CD4-positive, CD25-positive, alpha-beta regulatory T cell (primary cell): ENCODE measurements around the gene TSPAN15. TPM values are rescaled to one million over a fixed set of nuclear protein-coding genes. Genes with fewer than 3 reads are reported as not detected.
A peak's percentile ranks its signal among the peaks of the same experiment; 100 is the strongest.

Source experiments
- ATAC-seq, 2 donors: fragments of 150-1000 bp; cut with Tn5 transposase; one replicate each; pipeline ENCODE4 v1.10.0; 2021; ENCODE audit warnings: low read depth in 2 of 2, moderate number of reproducible peaks in 2 of 2, moderate library complexity in 1 of 2
- DNase-seq, 3 donors: peaks; one replicate each; pipeline versions ENCODE4 v3.0.0 to v3.0.0-alpha.2; 2012 to 2022; ENCODE audit warnings: mixed read lengths in 1 of 3
- H3K27ac ChIP-seq: one replicate; pipeline ENCODE4 v1.7.0; 2013; ENCODE audit warnings: mild to moderate bottlenecking, low read length; ENCODE audit not compliant: insufficient read depth, poor library complexity, severe bottlenecking
- H3K27me3 ChIP-seq: one replicate; pipeline ENCODE4 v1.7.0; 2013; ENCODE audit warnings: low read length; ENCODE audit not compliant: control insufficient read depth, insufficient read depth
- H3K36me3 ChIP-seq: one replicate; pipeline ENCODE4 v1.7.0; 2013; ENCODE audit warnings: mild to moderate bottlenecking, low read length, moderate library complexity; ENCODE audit not compliant: control insufficient read depth, insufficient read depth
- H3K4me1 ChIP-seq: 2 replicates; pipeline ENCODE4 v1.7.0; 2013; ENCODE audit warnings: mild to moderate bottlenecking, low read length; ENCODE audit not compliant: insufficient read depth, control insufficient read depth, poor library complexity, severe bottlenecking
- H3K4me3 ChIP-seq: one replicate; pipeline ENCODE4 v1.7.0; 2013; ENCODE audit warnings: low read depth, mild to moderate bottlenecking, low read length, moderate library complexity
- H3K9me3 ChIP-seq, 2 experiments: 1 replicate in 1 of 2; 2 replicates in 1 of 2; pipeline ENCODE4 v1.7.0; 2013; ENCODE audit warnings: low read length in 2 of 2, mild to moderate bottlenecking in 1 of 2, moderate library complexity in 1 of 2; ENCODE audit not compliant: control insufficient read depth in 2 of 2
- H3K27ac Mint-ChIP-seq, 3 donors: one replicate each; pipeline ENCODE4 v1.8.0; 2020 to 2022; ENCODE audit warnings: mild to moderate bottlenecking in 3 of 3, mixed read lengths in 3 of 3, moderate library complexity in 2 of 3
- H3K27me3 Mint-ChIP-seq: one replicate; pipeline ENCODE4 v1.8.0; 2022; ENCODE audit warnings: mild to moderate bottlenecking, mixed read lengths
- H3K36me3 Mint-ChIP-seq: one replicate; pipeline ENCODE4 v1.8.0; 2020; ENCODE audit warnings: mixed read lengths
- H3K4me1 Mint-ChIP-seq, 4 donors: one replicate each; pipeline ENCODE4 v1.8.0; 2020 to 2022; ENCODE audit warnings: mixed read lengths in 4 of 4, mild to moderate bottlenecking in 1 of 4
- H3K4me3 Mint-ChIP-seq, 4 donors: one replicate each; pipeline ENCODE4 v1.8.0; 2020 to 2022; ENCODE audit warnings: mild to moderate bottlenecking in 4 of 4, mixed read lengths in 4 of 4, moderate library complexity in 3 of 4
- H3K9me3 Mint-ChIP-seq, 7 donors: one replicate each; pipeline ENCODE4 v1.8.0; 2020 to 2022; ENCODE audit warnings: mixed read lengths in 7 of 7, mild to moderate bottlenecking in 3 of 7, moderate library complexity in 2 of 7
- polyA plus RNA-seq, 4 donors: library from polyadenylated mRNA; unstranded; fragments of 300-500 nt; fragmentation: Illumina TruSeq; gene quantifications; one replicate each; pipeline ENCODE4 v1.2.3, GENCODE V29; 2021
- total RNA-seq: library from RNA; stranded (reverse); gene quantifications from one replicate; pipeline ENCODE4 v1.2.3, GENCODE V29; 2022

The TSPAN15 gene
- total and polyA plus RNA-seq, 5 donors from 2014 or later: 1.5 to 6.0 (median 3.4) TPM

DNA sequence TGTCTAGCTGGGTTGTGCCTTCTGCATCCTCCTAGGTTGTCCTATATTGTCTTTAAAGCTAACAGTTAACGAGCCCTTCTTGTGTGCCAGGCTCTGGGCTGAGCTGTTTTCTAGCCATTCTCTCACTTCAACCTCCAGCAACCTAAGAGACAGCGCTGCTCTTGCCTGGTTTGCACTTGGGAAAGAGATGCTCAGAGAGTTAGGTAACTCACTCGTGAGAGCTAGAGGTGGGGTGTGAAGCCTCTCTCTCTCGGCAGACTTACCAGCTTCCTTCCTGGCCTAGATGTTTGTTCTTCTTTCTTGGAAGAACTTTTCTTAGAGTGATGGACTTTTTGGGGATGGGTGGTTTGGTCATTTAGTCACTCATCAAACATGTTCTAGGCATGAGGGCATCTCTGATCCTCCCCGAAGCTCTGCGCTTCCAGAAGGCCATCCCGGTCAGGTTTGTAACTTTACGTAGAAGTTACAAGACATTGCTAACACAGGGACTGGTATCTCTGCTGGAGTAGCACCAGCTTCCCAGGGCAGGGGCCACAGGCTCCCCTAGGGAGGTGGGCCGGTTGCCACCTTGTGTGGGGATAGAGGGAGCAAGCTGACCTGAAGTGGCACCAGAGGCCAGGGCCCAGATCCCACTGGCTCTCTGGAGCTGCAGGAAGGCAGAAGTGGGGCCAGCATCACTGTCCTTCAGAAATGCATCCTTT, 14.3 kb downstream of the TSPAN15 start:
- no peaks in the 10 kb centered on the region for H3K27me3 Mint-ChIP-seq
- peaks cover 0 to 17% (median 5%) of the 10 kb centered on the region in 4 donors for H3K4me1 Mint-ChIP-seq
- H3K9me3 Mint-ChIP-seq: no peaks in the 10 kb centered on the region
- H3K36me3 Mint-ChIP-seq: peaks cover 4% of the 10 kb centered on the region
- no peaks in the 10 kb centered on the region for H3K36me3 ChIP-seq
- H3K4me3 Mint-ChIP-seq: peak overlapping the region in 1 of 4 donors; percentile 12
- no peaks in the 10 kb centered on the region for H3K4me1 ChIP-seq
- H3K27ac ChIP-seq: no peak overlapping the region
- DNase-seq (peak in 1 of 3 donors; percentile 68), ATAC-seq (peak in 1 of 2 donors; percentile 12)
- H3K4me3 ChIP-seq: no peak overlapping the region
- H3K27me3 ChIP-seq: no peaks in the 10 kb centered on the region
- peak overlapping the region; percentile 3 to 84 (median 48) for H3K27ac Mint-ChIP-seq
- H3K9me3 ChIP-seq: no peaks in the 10 kb centered on the region

DNA sequence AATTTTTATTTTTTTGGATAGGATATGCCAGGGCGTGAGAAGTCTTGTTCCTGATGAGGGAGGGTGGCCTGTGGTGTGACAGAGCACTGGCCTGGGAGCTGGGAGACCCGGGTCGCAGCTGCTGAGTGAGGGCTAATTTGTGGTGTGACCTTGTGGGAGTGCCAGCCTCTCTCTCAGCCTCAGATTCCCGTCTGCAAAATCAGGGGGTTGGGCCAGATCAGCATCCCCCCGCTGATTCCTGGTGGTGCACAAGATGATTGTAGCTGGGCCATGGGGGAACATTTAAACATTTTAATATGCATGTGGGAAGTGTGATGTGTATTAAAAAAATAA, 14.9 kb downstream of the TSPAN15 start:
- Mint-ChIP-seq H3K9me3 (no peaks in the 10 kb centered on the region), H3K4me1 (peaks cover 0 to 12% (median 4%) of the 10 kb centered on the region in 4 donors), H3K36me3 (no peaks in the 10 kb centered on the region), H3K4me3 (no peak overlapping the region), H3K27ac (peak overlapping the region in 1 of 3 donors; percentile 11), H3K27me3 (no peaks in the 10 kb centered on the region)
- H3K27me3 ChIP-seq: no peaks in the 10 kb centered on the region
- H3K4me1 ChIP-seq: no peaks in the 10 kb centered on the region
- no peak overlapping the region for H3K4me3 ChIP-seq
- DNase-seq: no peak
- H3K27ac ChIP-seq: no peak overlapping the region
- no peaks in the 10 kb centered on the region for H3K9me3 ChIP-seq
- no peaks in the 10 kb centered on the region for H3K36me3 ChIP-seq
- no peak for ATAC-seq

DNA sequence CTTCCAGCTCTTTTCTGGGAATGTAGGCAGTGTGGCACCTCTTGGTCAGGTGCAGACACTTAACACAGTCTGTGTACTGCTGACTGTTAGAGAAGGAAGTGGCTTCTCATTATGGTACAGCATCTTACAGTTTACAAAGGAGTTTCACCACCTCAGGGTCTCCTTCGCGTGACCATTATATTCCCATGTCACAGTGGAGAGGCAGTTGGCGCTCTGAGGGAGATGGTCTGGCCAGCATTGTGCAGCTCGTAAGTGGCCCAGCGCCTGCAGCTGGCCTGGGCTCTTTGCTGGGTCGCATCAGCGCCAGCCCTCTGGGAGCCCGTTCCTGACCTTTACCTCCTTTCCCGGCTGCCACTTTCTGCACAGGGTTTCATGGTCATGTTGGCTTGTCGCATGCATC, 15.4 kb downstream of the TSPAN15 start:
- no peak for ATAC-seq
- H3K9me3 ChIP-seq: no peaks in the 10 kb centered on the region
- Mint-ChIP-seq H3K4me1 (peaks cover 0 to 12% (median 4%) of the 10 kb centered on the region in 4 donors), H3K27me3 (no peaks in the 10 kb centered on the region), H3K27ac (no peak overlapping the region), H3K9me3 (no peaks in the 10 kb centered on the region), H3K36me3 (no peaks in the 10 kb centered on the region), H3K4me3 (no peak overlapping the region)
- no peaks in the 10 kb centered on the region for H3K4me1 ChIP-seq
- no peak overlapping the region for H3K27ac ChIP-seq
- H3K4me3 ChIP-seq: no peak overlapping the region
- H3K36me3 ChIP-seq: no peaks in the 10 kb centered on the region
- no peaks in the 10 kb centered on the region for H3K27me3 ChIP-seq
- DNase-seq: peak in 1 of 3 donors; percentile 16

DNA sequence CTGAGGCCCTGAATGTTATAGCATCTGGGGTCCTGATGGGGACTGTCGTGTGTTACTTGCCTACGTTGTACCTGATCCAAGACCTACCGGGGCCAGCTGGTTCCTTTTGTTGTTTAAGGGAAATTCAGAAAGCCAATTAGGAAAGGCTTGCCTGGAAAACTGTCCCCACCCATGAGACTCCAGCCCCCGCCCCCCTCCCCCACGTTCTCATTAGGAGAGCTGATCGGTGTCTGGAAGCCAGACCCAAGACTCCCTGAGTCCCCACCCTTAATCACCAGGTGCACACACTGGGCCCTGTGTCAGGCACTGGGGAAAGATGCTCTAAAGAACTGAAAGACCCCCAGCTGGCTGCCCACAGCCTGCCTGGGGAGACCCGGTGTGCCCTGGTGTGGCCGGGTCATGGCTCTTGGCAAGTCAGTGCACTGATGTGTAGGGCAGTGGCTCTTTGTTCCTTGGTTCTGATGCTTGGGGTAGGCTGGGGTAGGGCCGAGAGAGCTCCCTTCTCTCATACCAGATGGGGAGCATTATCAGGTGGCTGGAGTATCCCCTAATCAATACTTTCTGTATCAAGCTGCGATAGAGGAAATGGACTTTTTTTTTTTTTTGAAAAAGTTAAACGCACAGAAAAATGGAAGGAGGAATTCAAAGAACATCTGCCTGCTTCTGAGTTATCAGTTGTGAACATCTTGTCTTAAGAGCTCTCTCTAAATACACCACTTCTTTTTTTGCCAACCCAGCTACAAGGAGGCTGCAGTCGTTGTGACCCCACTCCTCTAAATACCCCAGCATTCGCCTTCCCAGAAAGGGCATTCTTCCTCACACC, 16.9 kb downstream of the TSPAN15 start:
- no peak overlapping the region for H3K27ac Mint-ChIP-seq

DNA sequence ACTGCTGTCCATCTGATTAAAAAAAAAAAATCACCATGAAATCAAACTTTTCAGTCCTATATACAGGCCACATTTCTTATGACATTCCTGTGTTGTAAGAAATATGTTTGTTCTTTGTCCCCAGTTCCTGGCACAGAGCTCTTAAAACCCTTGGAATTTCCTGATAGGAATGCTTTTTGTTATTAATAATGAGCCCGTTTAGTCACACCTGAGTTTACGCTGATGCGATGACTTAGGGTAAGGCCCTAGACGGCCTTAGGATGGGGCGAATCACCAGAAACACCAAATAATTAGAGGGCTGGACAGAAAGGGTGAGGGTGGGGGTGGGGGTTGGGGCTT, 17.5 kb downstream of the TSPAN15 start:
- Mint-ChIP-seq H3K36me3 (no peaks in the 10 kb centered on the region), H3K27me3 (peaks cover 4% of the 10 kb centered on the region), H3K27ac (no peak overlapping the region), H3K4me3 (no peak overlapping the region), H3K4me1 (peaks cover 0 to 12% (median 4%) of the 10 kb centered on the region in 4 donors), H3K9me3 (no peaks in the 10 kb centered on the region)
- Histone ChIP-seq H3K4me1 (no peaks in the 10 kb centered on the region), H3K27ac (no peak overlapping the region), H3K36me3 (no peaks in the 10 kb centered on the region), H3K27me3 (no peaks in the 10 kb centered on the region), H3K4me3 (no peak overlapping the region), H3K9me3 (no peaks in the 10 kb centered on the region)
- no peak for DNase-seq
- ATAC-seq: no peak

More for the DNA sequence above, 16.9 kb downstream of the TSPAN15 start:
- peaks cover 0 to 12% (median 4%) of the 10 kb centered on the region in 4 donors for H3K4me1 Mint-ChIP-seq
- peak in 1 of 3 donors; percentile 35 for DNase-seq
- no peak overlapping the region for H3K27ac ChIP-seq
- H3K4me3 ChIP-seq: no peak overlapping the region
- H3K9me3 Mint-ChIP-seq: no peaks in the 10 kb centered on the region
- H3K27me3 Mint-ChIP-seq: peaks cover 4% of the 10 kb centered on the region
- no peak for ATAC-seq
- no peaks in the 10 kb centered on the region for H3K36me3 Mint-ChIP-seq
- H3K4me3 Mint-ChIP-seq: no peak overlapping the region
- no peaks in the 10 kb centered on the region for H3K27me3 ChIP-seq
- no peaks in the 10 kb centered on the region for H3K36me3 ChIP-seq
- H3K4me1 ChIP-seq: no peaks in the 10 kb centered on the region
- no peaks in the 10 kb centered on the region for H3K9me3 ChIP-seq

DNA sequence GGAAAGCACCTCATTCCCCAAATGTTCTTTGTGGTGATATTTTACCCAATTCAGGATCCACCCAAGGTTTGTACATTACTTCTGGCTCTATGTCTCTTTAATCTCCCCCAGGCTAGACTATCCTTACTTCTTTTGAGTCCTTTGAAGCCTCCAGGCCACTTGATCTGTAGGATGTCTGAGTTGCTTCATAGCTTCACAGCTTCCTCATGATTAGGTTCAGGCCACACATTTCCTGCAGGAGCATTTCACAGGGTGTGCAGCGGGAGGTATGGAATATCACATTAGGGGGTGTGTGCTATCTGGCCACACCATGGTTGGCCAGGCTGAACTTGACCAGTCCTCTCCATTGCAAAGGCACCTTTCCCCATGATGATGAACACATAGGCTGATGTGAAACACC, 18.7 kb downstream of the TSPAN15 start:
- no peaks in the 10 kb centered on the region for H3K27me3 ChIP-seq
- H3K27ac ChIP-seq: no peak overlapping the region
- peaks cover 0 to 11% (median 4%) of the 10 kb centered on the region in 4 donors for H3K4me1 Mint-ChIP-seq
- peaks cover 4% of the 10 kb centered on the region for H3K27me3 Mint-ChIP-seq
- H3K4me1 ChIP-seq: no peaks in the 10 kb centered on the region
- H3K4me3 ChIP-seq: no peak overlapping the region
- no peaks in the 10 kb centered on the region for H3K9me3 Mint-ChIP-seq
- H3K4me3 Mint-ChIP-seq: no peak overlapping the region
- DNase-seq: no peak
- H3K36me3 Mint-ChIP-seq: no peaks in the 10 kb centered on the region
- H3K36me3 ChIP-seq: no peaks in the 10 kb centered on the region
- H3K27ac Mint-ChIP-seq: no peak overlapping the region
- no peak for ATAC-seq
- H3K9me3 ChIP-seq: no peaks in the 10 kb centered on the region

DNA sequence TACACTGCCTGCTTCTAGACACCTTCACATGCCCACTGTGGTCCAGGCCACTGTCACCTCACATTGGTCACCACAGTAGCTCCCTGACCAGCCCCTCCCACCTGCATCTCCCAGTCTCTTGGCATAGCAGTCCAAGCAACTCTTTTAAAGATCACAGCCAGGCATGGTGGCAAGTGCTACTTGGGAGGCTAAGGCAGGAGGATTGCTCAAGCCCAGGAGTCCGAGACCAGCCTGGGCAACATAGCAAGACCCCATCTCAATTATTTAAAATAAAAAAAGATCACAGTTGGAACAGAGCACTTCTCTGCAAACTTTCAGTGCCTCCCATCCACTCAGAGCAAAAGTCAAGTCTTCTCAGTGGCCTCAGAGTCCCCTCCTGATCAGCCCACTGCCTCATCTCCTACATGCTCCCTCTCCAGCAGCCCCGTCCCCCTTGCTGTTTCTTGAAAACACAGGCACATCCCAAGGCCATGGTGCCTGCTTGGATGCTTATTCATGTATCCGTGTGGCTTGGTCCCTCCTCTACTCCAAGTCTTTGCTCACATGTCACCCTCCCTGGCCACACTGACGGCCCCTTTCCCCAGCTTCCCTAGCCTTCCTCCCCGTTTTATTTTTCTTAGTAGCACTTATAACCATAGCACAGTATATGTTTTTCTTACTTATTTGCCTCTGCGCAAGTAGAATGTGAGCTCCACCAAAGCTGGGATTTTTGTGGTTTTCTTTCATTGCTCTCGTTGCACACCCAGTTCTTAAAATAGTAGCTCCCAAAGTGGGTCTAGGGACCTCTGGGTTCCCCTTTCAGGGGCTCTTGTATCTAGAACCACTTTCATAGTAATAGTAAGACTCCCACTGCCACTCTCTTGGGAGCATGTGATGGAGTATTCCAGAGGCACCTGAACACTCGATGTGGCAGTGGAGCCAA, 19.5 kb downstream of the TSPAN15 start:
- no peaks in the 10 kb centered on the region for H3K4me1 ChIP-seq
- no peaks in the 10 kb centered on the region for H3K36me3 ChIP-seq
- no peak for ATAC-seq
- no peak overlapping the region for H3K4me3 Mint-ChIP-seq
- H3K9me3 Mint-ChIP-seq: no peaks in the 10 kb centered on the region
- H3K27me3 ChIP-seq: no peaks in the 10 kb centered on the region
- no peaks in the 10 kb centered on the region for H3K36me3 Mint-ChIP-seq
- no peak overlapping the region for H3K27ac ChIP-seq
- H3K27ac Mint-ChIP-seq: peak overlapping the region in 1 of 3 donors; percentile 63
- no peak for DNase-seq
- no peak overlapping the region for H3K4me3 ChIP-seq
- H3K27me3 Mint-ChIP-seq: peaks cover 4% of the 10 kb centered on the region
- H3K4me1 Mint-ChIP-seq: peaks cover 0 to 4% (median 1%) of the 10 kb centered on the region in 4 donors
- H3K9me3 ChIP-seq: no peaks in the 10 kb centered on the region
